Measurements from ENCODE around the gene SREBF2.

Gene SREBF2

DNA sequence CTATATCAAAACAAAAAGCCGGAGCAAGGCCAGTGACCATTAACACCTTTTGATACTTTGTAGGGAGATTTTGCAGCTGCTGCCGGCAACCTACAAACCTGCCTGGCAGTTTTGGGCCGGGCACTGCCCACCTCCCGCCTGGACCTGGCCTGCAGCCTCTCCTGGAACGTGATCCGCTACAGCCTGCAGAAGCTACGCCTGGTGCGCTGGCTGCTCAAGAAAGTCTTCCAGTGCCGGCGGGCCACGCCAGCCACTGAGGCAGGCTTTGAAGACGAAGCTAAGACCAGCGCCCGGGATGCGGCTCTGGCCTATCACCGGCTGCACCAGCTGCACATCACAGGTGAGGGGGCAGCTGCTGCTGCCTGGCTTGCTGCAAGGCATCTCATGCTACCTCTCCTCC, 47.7 kb downstream of the SREBF2 start:
- no peak for DNase-seq (ENCODE audit: low spot score)

GRCh38 chr22:41883400-41883799, 50.5 kb downstream of the SREBF2 start:
- DNase-seq (ENCODE audit: low spot score) = no peak

DNA sequence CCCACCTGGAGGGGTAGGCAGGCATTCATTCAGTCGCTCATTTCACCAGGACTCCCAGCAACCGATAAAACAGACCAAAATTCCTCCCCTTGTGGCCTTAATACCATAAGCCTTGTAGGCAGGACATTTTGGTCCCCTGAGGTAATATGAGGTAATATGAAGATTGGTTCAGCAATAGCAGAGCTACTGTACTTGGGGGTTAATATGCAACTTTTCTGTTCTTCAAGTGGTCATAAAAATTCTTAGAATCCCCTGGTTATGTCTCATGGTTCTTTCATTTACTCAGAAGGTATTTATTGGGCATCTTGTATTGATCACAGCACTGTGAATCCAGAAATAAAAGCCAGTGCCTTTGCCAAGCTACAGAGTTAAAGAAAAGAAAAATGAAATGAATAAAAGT, 52.2 kb downstream of the SREBF2 start:
- no peak for DNase-seq (ENCODE audit: low spot score)

DNA sequence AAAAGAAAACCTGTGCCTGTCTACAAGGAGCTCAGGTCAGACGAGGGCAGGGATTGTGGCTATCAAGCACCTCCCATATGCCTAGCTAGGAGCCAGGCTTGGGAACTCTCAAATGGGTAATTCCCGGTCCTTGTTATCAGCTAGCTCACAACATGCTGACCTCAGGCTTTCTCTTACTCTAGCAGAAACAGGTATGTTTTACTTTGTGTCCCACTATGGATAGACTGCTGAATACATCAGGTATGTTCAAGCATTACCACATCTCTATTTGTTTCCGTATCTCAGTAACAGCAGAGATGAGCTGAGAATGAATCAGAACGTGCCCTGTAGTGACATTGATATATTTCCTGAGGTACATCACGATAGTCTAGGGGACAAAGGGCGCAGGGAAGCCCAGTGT, 52.6 kb downstream of the SREBF2 start:
- no peak for DNase-seq (ENCODE audit: low spot score)

- no peak for DNase-seq (ENCODE audit: low spot score)
Observed at GRCh38 chr22:41888627-41889200, 55.8 kb downstream of the SREBF2 start.

DNA sequence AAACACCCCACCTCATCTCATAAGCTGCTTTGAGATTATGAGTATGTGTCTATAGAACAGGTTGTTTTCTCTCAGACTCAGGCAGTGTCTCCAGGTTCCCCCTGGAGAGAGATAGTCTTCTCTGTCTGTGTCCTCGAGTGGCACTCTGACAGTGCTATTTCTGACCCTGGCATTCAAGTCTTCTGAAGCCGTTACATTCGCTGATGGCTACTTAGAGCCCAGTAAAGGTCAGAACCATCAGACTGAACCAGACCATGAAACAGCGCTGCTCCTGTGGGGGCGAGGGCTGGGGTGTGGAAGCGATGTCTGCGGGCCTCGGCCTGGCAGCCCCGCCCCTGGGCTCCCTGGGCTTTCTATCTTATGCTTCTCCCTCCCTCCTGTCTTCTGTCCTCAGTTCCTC, 58.5 kb downstream of the SREBF2 start:
- no peak for DNase-seq (ENCODE audit: low spot score)

- no peak for DNase-seq (ENCODE audit: low spot score)
Observed at GRCh38 chr22:41892721-41893120, 59.8 kb downstream of the SREBF2 start.

GRCh38 chr22:41893591-41894375, 60.9 kb downstream of the SREBF2 start:
- no peak for DNase-seq (ENCODE audit: low spot score)

GRCh38 chr22:41898645-41899044, 65.7 kb downstream of the SREBF2 start:
- no peak for DNase-seq (ENCODE audit: low spot score)

- no peak for DNase-seq (ENCODE audit: low spot score)
Observed at GRCh38 chr22:41899110-41899509, 66.2 kb downstream of the SREBF2 start.

DNA sequence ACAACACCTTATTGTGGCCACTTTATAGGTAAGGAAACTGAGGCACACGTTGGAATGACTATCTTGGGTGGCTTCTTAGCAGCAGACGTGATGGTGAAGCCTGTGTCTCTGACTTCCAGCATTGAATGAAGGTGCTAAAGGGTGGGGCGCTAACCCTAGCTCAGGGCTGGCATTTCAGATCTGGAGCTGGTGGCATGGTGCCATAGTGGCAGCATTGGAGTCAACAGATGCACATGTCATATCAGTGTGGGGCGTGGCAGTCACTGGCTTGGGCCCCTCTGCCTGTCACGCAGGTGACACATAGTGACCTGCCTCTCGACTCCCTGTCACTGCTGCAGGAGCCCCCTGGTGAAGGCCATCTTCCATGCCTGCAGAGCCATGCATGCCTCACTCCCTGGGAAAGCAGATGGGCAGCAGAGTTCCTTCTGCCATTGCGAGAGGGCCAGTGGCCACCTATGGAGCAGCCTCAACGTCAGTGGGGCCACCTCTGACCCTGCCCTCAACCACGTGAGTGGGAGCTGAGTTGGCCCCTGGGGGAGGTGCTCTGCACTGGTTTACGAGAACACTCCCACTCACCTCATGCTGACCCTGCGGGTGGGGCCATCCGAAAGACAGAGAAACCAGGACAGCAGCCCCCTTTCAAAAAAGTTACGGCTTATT, 67.2 kb downstream of the SREBF2 start:
- DNase-seq (ENCODE audit: low spot score) = no peak

DNA sequence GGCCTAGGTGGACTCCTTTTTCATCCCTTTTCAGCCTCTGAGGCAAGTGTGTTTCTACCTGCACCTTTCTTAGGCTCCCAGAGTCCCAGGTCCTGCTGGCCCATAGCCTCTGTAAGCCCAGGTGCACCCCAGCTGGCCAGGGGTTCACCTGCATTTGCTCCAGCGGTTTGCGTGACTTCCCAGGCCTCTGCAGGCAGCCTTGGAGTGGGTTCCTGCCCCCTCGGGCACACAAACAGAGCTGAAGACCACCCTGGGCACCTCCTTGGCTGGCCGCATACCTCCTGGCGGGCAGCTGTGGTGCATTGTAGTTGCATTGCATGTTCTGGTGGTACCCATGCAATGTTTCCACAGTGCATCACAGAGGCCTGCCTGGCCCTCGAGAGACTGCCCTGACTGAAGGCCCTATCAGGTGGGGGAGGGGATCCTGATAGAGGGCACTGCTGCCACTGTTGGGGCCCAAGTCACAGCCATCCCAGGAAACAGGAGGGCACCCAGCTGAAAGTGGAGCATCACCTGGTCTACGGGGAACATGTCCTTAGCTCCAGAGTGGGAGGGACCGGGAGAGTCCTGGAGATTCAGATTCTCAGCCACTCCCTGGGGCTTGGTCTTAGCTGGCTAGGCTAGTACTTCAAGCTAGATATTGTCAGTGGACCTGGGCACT, 67.9 kb downstream of the SREBF2 start:
- DNase-seq (ENCODE audit: low spot score) = no peak

GRCh38 chr22:41902016-41902415, 69.1 kb downstream of the SREBF2 start:
- DNase-seq (ENCODE audit: low spot score) = no peak

- no peak for DNase-seq (ENCODE audit: low spot score)
Observed at GRCh38 chr22:41902932-41903421, 70.1 kb downstream of the SREBF2 start.

- no peak for DNase-seq (ENCODE audit: low spot score)
Observed at GRCh38 chr22:41904450-41905410, 71.8 kb downstream of the SREBF2 start.

- DNase-seq (ENCODE audit: low spot score) = no peak
Observed at GRCh38 chr22:41905411-41906202, 72.7 kb downstream of the SREBF2 start.

- no peak for DNase-seq (ENCODE audit: low spot score)
Observed at GRCh38 chr22:41906822-41907221, 73.9 kb downstream of the SREBF2 start.

GRCh38 chr22:41907436-41908401, 74.8 kb downstream of the SREBF2 start:
- peak; percentile 82 for DNase-seq (ENCODE audit: low spot score)
